Activated CD8-positive, alpha-beta T cell treated with anti-CD3 and anti-CD28 coated beads, Interleukin-2, amount 10 ng/mL, durations not matched to agents 7 days and 5 days (primary cell): Measurements from ENCODE around the gene GRAMD2B. TPM values are rescaled to one million over a fixed set of nuclear protein-coding genes. Genes with fewer than 3 reads are reported as not detected.

Source experiments
- ATAC-seq: fragments of 150-1000 bp; cut with Tn5 transposase; one replicate; pipeline ENCODE4 v1.10.0; 2021; ENCODE audit warnings: moderate library complexity
- CTCF ChIA-PET: fragments of 350-600 bp; sonication (Branson Sonifier 250); formaldehyde crosslinking; loops from one replicate; lab custom pipeline; 2021; ENCODE audit warnings: antibody characterized with exemption; lab: Charles Lee
- POLR2A ChIA-PET: fragments of 350-600 bp; sonication (Branson Sonifier 250); formaldehyde crosslinking; loops from one replicate; lab custom pipeline; 2021; ENCODE audit warnings: antibody characterized with exemption; lab: Charles Lee
- DNase-seq: peaks from one replicate; pipeline ENCODE4 v3.0.0-alpha.2; 2020
- H3K27ac Mint-ChIP-seq: one replicate; pipeline ENCODE4 v1.8.0; 2021; ENCODE audit warnings: mild to moderate bottlenecking, mixed read lengths
- H3K27me3 Mint-ChIP-seq: one replicate; pipeline ENCODE4 v1.8.0; 2021; ENCODE audit warnings: low read depth, mixed read lengths
- H3K36me3 Mint-ChIP-seq: one replicate; pipeline ENCODE4 v1.8.0; 2021; ENCODE audit warnings: low read depth, mixed read lengths
- H3K4me1 Mint-ChIP-seq: one replicate; pipeline ENCODE4 v1.8.0; 2021; ENCODE audit warnings: low read depth, mixed read lengths
- H3K4me3 Mint-ChIP-seq: one replicate; pipeline ENCODE4 v1.8.0; 2021; ENCODE audit warnings: mild to moderate bottlenecking, mixed read lengths
- H3K9me3 Mint-ChIP-seq: one replicate; pipeline ENCODE4 v1.8.0; 2022; ENCODE audit warnings: mixed read lengths; ENCODE audit not compliant: insufficient read depth
- total RNA-seq, 2 experiments: library from RNA; stranded (reverse); gene quantifications; one replicate each; pipeline ENCODE4 v1.2.3, GENCODE V29; 2021

The GRAMD2B gene
- total RNA-seq, 2 experiments from 2014 or later = 3.3 to 6.5 TPM

DNA sequence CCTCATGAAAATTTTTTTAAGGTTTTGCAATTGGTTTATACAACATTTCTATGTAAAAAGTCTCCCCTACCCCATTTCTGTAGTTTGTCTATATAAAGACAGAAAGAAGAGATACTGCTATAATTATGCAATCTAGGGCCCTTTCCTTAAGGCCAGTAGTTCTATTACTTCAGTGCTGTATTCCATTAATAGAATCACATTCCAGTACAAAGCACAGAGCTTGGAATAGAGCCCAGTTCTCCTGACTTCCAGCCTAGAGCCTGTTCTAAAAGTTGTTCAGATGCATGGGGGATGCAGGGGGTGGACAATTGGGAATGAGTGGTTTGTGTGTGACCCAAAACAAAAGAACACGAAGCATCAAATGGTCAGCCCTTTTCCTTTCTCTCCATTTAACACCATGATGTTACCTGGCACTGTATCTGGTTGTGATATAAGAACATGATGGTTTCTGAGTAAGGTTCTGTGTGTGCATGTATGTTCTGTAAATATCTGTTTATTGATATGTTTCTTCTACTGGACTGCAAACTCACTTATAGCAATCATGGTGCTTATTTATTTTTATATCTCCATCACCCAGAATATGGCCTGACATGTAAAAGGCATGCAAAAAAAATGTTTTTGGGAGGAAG lies 8.2 kb upstream of the GRAMD2B start:
- ATAC-seq (no peak), DNase-seq (no peak)
- Mint-ChIP-seq H3K27me3 (peaks cover 21% of the 10 kb centered on the region), H3K36me3 (no peaks in the 10 kb centered on the region), H3K4me3 (no peak overlapping the region), H3K4me1 (peaks cover 5% of the 10 kb centered on the region), H3K27ac (no peak overlapping the region), H3K9me3 (peaks cover 5% of the 10 kb centered on the region)
- POLR2A ChIA-PET = no interaction called here
- CTCF ChIA-PET = no interaction called here

- H3K27ac Mint-ChIP-seq = no peak overlapping the region
- H3K36me3 Mint-ChIP-seq = no peaks in the 10 kb centered on the region
- H3K27me3 Mint-ChIP-seq = peaks cover 18% of the 10 kb centered on the region
- no peak overlapping the region for H3K4me3 Mint-ChIP-seq
- ChIA-PET CTCF (no interaction called here), POLR2A (no interaction called here)
- no peak for DNase-seq
- no peak for ATAC-seq
- H3K9me3 Mint-ChIP-seq = peaks cover 5% of the 10 kb centered on the region
- peaks cover 5% of the 10 kb centered on the region for H3K4me1 Mint-ChIP-seq
These were observed 7.4 kb upstream of the GRAMD2B start for GRCh38 chr5:126415789-126416188.

DNA sequence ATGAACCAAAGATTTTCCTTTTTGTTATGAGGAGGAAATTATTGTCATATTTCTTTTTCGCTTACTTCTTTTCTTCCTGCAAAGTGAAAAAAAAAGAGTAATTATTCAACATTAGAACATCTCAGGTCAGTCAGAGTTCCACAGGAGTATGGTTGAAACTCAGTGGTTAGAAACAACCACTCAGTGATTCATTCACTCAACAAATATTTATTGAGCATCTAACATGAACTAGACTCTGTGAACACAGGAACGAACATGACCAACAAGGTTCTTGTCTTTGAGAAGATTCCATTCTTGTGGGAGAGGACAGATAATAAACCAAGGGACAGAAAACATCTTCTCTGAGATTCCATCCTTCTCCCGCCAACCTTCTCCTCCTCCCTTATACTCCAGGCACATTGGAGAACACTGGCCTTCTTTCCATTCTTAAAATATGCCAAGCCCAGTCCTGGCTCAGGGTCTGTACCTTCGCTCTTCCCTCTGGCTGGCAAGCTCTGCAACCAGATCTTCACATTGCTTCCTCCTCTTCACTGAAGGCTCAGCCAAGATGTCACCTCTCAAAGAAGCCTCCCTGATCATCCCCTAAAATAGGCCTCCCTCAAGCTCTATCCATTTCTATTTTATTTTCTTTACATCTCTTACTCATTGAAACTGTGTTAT lies 6.8 kb upstream of the GRAMD2B start:
- DNase-seq (no peak), ATAC-seq (no peak)
- Mint-ChIP-seq H3K9me3 (peaks cover 5% of the 10 kb centered on the region), H3K4me1 (peaks cover 5% of the 10 kb centered on the region), H3K27ac (no peak overlapping the region), H3K4me3 (no peak overlapping the region), H3K27me3 (peaks cover 18% of the 10 kb centered on the region), H3K36me3 (no peaks in the 10 kb centered on the region)
- ChIA-PET POLR2A (no interaction called here), CTCF (no interaction called here)

- ChIA-PET POLR2A (no interaction called here), CTCF (no interaction called here)
- Mint-ChIP-seq H3K9me3 (peaks cover 5% of the 10 kb centered on the region), H3K4me3 (no peak overlapping the region), H3K27ac (no peak overlapping the region), H3K36me3 (no peaks in the 10 kb centered on the region), H3K4me1 (peaks cover 5% of the 10 kb centered on the region), H3K27me3 (peaks cover 15% of the 10 kb centered on the region)
- ATAC-seq = no peak
- DNase-seq = no peak
These were observed 6.0 kb upstream of the GRAMD2B start for GRCh38 chr5:126417178-126417577.

DNA sequence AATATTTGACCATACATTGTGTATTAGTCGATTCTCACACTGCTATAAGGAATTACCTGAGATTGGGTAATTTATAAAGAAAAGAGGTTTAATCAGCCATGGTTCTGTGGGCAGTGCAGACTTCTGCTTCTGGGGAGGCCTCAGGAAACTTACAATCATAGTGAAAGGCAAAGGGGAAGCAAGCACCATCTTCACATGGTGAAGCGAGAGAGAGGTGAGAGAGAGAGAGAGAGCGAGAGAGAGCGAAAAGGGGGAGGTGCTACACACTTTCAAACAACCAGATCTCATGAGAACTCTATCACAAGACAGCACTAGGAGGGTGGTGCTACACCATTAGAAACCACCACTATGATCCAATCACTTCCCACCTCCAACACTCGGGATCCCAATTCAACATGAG lies 4.1 kb upstream of the GRAMD2B start:
- Mint-ChIP-seq H3K27ac (no peak overlapping the region), H3K36me3 (no peaks in the 10 kb centered on the region), H3K4me3 (no peak overlapping the region), H3K27me3 (no peaks in the 10 kb centered on the region), H3K4me1 (peaks cover 18% of the 10 kb centered on the region), H3K9me3 (no peaks in the 10 kb centered on the region)
- CTCF ChIA-PET = no interaction called here
- no peak for ATAC-seq
- POLR2A ChIA-PET = no interaction called here
- no peak for DNase-seq

GRCh38 chr5:126428421-126428820 lies 5.2 kb downstream of the GRAMD2B start:
- H3K4me1 Mint-ChIP-seq = peaks cover 19% of the 10 kb centered on the region
- CTCF ChIA-PET = interaction anchor here (0.6 to 1.9 kb wide), 3 partner anchors 15 to 353 kb away, joined by 3 to 5 read pairs (median 3); no protein-coding TSS in a partner anchor

DNA sequence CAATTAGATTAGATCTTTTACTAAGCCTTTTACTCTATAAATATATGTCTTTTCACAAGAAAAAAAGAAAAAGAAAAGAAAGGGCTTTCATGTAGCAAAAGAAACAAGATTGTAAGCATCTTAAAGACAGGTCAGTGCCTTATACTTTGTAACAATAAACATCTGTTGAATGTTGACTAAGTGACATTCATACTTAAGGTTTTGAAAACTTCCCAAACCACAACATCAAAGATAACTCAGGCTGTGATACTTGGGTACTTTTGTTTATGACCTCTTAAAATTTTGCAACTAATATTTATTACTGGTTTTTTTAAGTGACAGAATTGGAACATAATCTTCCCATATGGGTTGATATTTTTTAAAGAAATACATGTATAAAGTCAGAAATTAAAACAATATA lies 7.4 kb downstream of the GRAMD2B start:
- DNase-seq (no peak), ATAC-seq (no peak)
- Mint-ChIP-seq H3K36me3 (peaks cover 8% of the 10 kb centered on the region), H3K27me3 (no peaks in the 10 kb centered on the region), H3K27ac (no peak overlapping the region), H3K4me3 (no peak overlapping the region), H3K4me1 (peaks cover 2% of the 10 kb centered on the region), H3K9me3 (no peaks in the 10 kb centered on the region)
- CTCF ChIA-PET = no interaction called here
- POLR2A ChIA-PET = no interaction called here

More at GRCh38 chr5:126428421-126428820, 5.2 kb downstream of the GRAMD2B start:
- ATAC-seq (no peak), DNase-seq (no peak)
- Mint-ChIP-seq H3K27me3 (no peaks in the 10 kb centered on the region), H3K27ac (no peak overlapping the region), H3K4me3 (no peak overlapping the region), H3K9me3 (no peaks in the 10 kb centered on the region), H3K36me3 (peaks cover 8% of the 10 kb centered on the region)
- POLR2A ChIA-PET = interaction anchor here (0.7 to 1.5 kb wide), 2 partner anchors 9 to 15 kb away, joined by 3 to 4 read pairs; no protein-coding TSS in a partner anchor

DNA sequence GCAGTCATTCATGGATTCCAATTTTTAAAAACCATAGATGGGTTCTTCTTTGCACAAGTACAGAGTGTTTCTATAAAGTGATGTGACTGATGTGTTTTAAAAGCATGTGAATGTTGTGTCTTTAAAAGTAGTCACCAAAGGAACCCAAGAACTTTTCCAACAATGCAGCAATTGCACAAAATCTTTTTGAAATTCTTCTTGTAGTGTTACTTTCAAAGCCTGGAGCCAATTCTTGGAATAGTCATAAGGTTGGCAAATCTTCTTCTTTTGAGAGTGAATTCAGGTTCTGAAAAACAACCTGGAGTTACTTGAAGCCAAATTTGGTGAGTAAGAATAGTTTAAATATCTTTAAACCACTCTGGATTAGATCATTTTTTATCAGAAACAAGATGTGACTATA lies 10.5 kb downstream of the GRAMD2B start:
- Mint-ChIP-seq H3K9me3 (no peaks in the 10 kb centered on the region), H3K27me3 (no peaks in the 10 kb centered on the region), H3K27ac (no peak overlapping the region), H3K4me3 (no peak overlapping the region), H3K36me3 (peaks cover 8% of the 10 kb centered on the region), H3K4me1 (peaks cover 2% of the 10 kb centered on the region)
- DNase-seq = no peak
- POLR2A ChIA-PET = interaction anchor here (1.4 to 1.5 kb wide), 2 partner anchors 10 kb away, joined by 4 to 5 read pairs; partner anchors contain the start of gene GRAMD2B
- CTCF ChIA-PET = interaction anchor here (0.9 to 1.7 kb wide), 2 partner anchors 46 to 67 kb away, joined by 3 to 8 read pairs; no protein-coding TSS in a partner anchor
- ATAC-seq = no peak

- CTCF ChIA-PET = no interaction called here
- POLR2A ChIA-PET = interaction anchor here (1.5 kb wide), 1 partner anchor 12 kb away, joined by 5 read pairs; the partner anchor contains the start of gene GRAMD2B
- no peak overlapping the region for H3K27ac Mint-ChIP-seq
These were observed 12.1 kb downstream of the GRAMD2B start for GRCh38 chr5:126435261-126435660.

GRCh38 chr5:126435714-126436113 lies 12.5 kb downstream of the GRAMD2B start:
- Mint-ChIP-seq H3K27ac (no peak overlapping the region), H3K9me3 (peaks cover 4% of the 10 kb centered on the region), H3K27me3 (no peaks in the 10 kb centered on the region), H3K4me1 (peaks cover 3% of the 10 kb centered on the region), H3K36me3 (peaks cover 7% of the 10 kb centered on the region), H3K4me3 (no peak overlapping the region)
- CTCF ChIA-PET = no interaction called here
- ATAC-seq (no peak), DNase-seq (no peak)
- POLR2A ChIA-PET = no interaction called here

More at GRCh38 chr5:126435261-126435660, 12.1 kb downstream of the GRAMD2B start:
- ATAC-seq = no peak
- DNase-seq = no peak
- peaks cover under 1% of the 10 kb centered on the region for H3K9me3 Mint-ChIP-seq
- H3K36me3 Mint-ChIP-seq = peaks cover 8% of the 10 kb centered on the region
- no peak overlapping the region for H3K4me3 Mint-ChIP-seq
- no peaks in the 10 kb centered on the region for H3K27me3 Mint-ChIP-seq
- H3K4me1 Mint-ChIP-seq = peaks cover 3% of the 10 kb centered on the region

DNA sequence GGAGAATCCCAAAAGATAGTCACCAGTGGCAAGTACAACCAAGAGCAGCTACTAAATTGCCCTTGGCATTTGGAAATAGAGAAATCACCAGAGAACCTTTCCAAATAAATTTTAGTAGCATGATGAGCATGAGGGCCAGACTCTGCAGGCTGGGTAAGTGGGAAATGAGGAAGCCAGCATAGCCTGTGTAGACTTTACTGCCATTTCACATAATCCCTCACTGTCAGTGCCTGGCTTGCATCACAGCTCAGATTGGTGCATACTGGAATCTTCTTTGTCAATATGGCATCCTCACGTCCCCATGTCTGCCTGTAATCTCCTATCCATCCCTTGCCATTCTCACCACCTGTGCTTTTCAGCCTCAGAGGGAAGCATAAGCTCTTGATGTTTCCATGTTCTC lies 14.5 kb downstream of the GRAMD2B start:
- H3K9me3 Mint-ChIP-seq = peaks cover 4% of the 10 kb centered on the region
- DNase-seq (no peak), ATAC-seq (no peak)
- no peak overlapping the region for H3K4me3 Mint-ChIP-seq
- POLR2A ChIA-PET = interaction anchor here (0.9 to 1.6 kb wide), 3 partner anchors 9 to 15 kb away, joined by 3 to 6 read pairs (median 4); partner anchors contain the start of gene GRAMD2B
- H3K27ac Mint-ChIP-seq = no peak overlapping the region
- CTCF ChIA-PET = no interaction called here
- peaks cover 7% of the 10 kb centered on the region for H3K36me3 Mint-ChIP-seq
- peaks cover 3% of the 10 kb centered on the region for H3K4me1 Mint-ChIP-seq
- no peaks in the 10 kb centered on the region for H3K27me3 Mint-ChIP-seq

- H3K27me3 Mint-ChIP-seq = no peaks in the 10 kb centered on the region
- ATAC-seq = no peak
- no peak overlapping the region for H3K4me3 Mint-ChIP-seq
- no peak overlapping the region for H3K27ac Mint-ChIP-seq
- peaks cover 7% of the 10 kb centered on the region for H3K4me1 Mint-ChIP-seq
- H3K9me3 Mint-ChIP-seq = peaks cover 4% of the 10 kb centered on the region
- H3K36me3 Mint-ChIP-seq = peaks cover 7% of the 10 kb centered on the region
- POLR2A ChIA-PET = interaction anchor here (0.7 to 1.6 kb wide), 5 partner anchors 10 to 1075 kb away, joined by 3 to 6 read pairs (median 3); partner anchors contain the start of genes GRAMD2B and PHAX
- CTCF ChIA-PET = no interaction called here
- no peak for DNase-seq
These were observed 15.1 kb downstream of the GRAMD2B start for GRCh38 chr5:126438267-126438666.
